ENCODE results near the gene DNLZ.

Gene DNLZ

DNA sequence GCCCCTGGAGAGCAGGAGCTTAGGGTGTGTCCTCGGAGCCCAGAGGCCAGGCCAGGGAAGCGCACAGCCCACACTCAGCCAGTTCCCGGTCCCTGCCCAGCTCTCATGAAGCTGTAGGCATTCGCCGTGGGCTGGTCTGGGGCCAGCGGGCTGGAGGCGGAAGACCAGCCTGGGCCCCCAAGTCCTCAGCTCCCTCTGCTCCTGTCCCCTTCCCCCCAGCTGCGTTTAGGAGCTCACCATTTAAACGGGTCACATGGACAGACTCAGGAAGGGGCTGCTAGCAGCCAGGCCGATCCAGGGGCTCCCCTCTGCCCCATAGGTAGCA is 17.4 kb downstream of the DNLZ start:
- TF ChIP-seq POLR2A (IDR thresholded peaks at IDR 0.05; ENCODE audit: extremely low read depth, insufficient read length) (no peak), MYC (IDR thresholded peaks at IDR 0.05; ENCODE audit: low read depth, low read length) (no peak)
- TF ChIP-seq, protein P1, sequence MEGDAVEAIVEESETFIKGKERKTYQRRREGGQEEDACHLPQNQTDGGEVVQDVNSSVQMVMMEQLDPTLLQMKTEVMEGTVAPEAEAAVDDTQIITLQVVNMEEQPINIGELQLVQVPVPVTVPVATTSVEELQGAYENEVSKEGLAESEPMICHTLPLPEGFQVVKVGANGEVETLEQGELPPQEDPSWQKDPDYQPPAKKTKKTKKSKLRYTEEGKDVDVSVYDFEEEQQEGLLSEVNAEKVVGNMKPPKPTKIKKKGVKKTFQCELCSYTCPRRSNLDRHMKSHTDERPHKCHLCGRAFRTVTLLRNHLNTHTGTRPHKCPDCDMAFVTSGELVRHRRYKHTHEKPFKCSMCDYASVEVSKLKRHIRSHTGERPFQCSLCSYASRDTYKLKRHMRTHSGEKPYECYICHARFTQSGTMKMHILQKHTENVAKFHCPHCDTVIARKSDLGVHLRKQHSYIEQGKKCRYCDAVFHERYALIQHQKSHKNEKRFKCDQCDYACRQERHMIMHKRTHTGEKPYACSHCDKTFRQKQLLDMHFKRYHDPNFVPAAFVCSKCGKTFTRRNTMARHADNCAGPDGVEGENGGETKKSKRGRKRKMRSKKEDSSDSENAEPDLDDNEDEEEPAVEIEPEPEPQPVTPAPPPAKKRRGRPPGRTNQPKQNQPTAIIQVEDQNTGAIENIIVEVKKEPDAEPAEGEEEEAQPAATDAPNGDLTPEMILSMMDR (IDR thresholded peaks at IDR 0.05; ENCODE audit: low read depth, low read length) = no peak
- TF ChIP-seq, protein P2, sequence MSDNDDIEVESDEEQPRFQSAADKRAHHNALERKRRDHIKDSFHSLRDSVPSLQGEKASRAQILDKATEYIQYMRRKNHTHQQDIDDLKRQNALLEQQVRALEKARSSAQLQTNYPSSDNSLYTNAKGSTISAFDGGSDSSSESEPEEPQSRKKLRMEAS (IDR thresholded peaks at IDR 0.05; ENCODE audit: low read depth, low read length) = no peak
- H3K4me3 ChIP-seq (ENCODE audit: low read depth, low read length) = no peak overlapping the region
- DNase-seq (ENCODE audit: low read depth) = no peak

DNA sequence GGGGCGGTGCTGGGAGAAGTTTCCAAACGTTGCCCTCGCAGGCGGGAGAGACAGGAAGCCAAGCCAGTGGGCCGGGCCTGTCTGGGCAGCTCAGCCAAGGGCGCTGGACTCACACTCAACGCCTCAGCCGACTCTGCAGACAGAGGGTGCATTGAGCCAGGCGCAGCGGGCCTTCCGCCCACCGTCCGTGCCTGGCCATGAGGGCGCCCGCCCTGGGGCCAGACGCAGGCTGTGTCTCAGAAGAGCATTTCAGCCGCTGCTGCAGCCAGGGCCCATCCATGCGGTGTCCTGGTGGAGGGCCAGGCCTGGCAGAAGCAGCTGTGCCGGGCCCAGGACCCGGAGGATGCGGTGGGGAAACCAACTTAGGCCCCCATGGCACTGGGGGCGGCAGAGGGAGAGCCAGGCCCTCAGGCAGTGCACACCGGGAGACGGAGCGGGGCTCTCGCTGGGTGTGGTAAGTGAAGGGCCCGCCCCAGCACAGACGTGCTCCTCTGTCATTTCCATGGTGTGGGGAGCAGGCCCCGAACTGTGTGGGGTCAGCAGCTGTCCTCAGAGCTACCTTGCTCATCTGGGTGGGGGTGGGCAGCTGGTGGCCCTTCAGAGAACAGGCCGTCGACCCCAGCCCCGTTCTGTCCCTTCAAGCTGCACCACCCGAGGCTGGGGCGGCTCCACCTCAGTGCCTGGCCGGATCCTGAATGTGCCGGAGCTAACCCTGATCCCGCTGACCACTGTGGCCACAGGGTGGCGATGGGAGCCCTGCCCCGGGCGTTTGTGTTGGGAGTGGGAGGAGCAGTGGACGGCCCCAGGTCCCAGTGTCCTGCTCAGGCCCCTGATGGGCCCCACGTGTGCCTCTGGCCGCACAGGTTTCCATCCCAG is 18.0 kb downstream of the DNLZ start:
- H3K4me3 ChIP-seq (ENCODE audit: low read depth, low read length) = no peak overlapping the region
- TF ChIP-seq, protein P2 (IDR thresholded peaks at IDR 0.05; ENCODE audit: low read depth, low read length) = no peak
- TF ChIP-seq, protein P1 (IDR thresholded peaks at IDR 0.05; ENCODE audit: low read depth, low read length) = peak; percentile 6
- DNase-seq (ENCODE audit: low read depth) = no peak

DNA sequence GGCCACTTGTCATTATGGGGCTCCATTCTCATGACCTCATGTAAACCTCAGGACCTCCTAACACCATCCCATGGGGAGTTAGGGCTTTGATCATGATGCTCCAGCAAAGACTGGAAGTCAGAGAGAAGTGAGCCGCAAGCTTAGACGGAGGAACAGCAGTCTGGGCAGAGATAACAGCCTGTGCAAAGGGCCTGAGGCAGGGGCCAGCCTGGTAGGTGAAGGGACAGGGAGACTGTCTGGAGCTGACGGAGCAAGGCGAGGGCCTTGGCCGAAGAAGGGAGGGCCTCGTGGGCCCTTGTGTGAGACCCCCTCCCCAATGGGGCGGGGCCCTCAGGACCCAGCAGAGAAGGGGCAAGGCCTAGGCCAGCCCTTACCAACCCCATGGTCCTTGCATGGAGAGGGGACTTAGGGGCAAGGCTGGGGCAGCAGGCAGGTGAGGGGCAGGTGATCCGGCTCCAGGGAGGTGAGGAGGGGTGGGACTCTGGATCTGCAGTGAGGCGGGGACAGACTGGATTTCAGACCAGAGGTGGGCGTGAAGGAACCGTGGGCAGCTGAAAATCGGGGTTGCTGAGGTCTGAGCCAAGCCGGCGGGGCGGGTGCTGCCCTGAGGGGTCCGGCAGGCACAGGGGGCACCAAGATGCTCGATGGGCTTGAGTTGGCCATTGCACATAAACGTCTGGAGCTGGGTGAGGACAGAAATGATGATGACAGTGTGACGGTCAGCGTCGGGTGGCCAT is 18.8 kb downstream of the DNLZ start:
- H3K4me3 ChIP-seq (ENCODE audit: low read depth, low read length) = no peak overlapping the region
- TF ChIP-seq MYC (IDR thresholded peaks at IDR 0.05; ENCODE audit: low read depth, low read length) (no peak), POLR2A (IDR thresholded peaks at IDR 0.05; ENCODE audit: extremely low read depth, insufficient read length) (no peak)
- TF ChIP-seq, protein P2 (IDR thresholded peaks at IDR 0.05; ENCODE audit: low read depth, low read length) = no peak
- TF ChIP-seq, protein P1 (IDR thresholded peaks at IDR 0.05; ENCODE audit: low read depth, low read length) = no peak
- DNase-seq (ENCODE audit: low read depth) = no peak

DNA sequence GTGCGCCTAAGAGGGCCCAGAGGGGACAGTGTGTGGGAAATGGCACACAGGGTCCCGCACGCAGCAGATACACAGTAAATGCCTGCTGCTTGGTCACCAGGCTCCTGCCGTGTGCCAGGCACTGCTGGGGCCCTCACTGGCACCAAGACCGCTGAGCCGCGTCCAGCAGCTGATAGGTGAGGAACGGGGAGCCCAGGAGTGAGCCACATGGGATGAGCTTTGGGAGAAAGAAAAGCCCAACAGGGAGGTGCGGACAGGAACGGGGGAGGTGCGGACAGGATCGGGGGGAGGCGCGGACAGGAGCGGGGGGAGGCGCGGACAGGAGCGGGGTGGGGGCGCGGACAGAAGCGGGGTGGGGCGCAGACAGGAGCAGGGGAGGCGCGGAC is 19.7 kb downstream of the DNLZ start:
- H3K4me3 ChIP-seq (ENCODE audit: low read depth, low read length) = no peak overlapping the region
- TF ChIP-seq, protein P2 (IDR thresholded peaks at IDR 0.05; ENCODE audit: low read depth, low read length) = no peak
- TF ChIP-seq, protein P1 (IDR thresholded peaks at IDR 0.05; ENCODE audit: low read depth, low read length) = no peak
- no peak for TF ChIP-seq MYC (IDR thresholded peaks at IDR 0.05; ENCODE audit: low read depth, low read length)
- TF ChIP-seq POLR2A (IDR thresholded peaks at IDR 0.05; ENCODE audit: extremely low read depth, insufficient read length) = no peak
- DNase-seq (ENCODE audit: low read depth) = no peak

DNA sequence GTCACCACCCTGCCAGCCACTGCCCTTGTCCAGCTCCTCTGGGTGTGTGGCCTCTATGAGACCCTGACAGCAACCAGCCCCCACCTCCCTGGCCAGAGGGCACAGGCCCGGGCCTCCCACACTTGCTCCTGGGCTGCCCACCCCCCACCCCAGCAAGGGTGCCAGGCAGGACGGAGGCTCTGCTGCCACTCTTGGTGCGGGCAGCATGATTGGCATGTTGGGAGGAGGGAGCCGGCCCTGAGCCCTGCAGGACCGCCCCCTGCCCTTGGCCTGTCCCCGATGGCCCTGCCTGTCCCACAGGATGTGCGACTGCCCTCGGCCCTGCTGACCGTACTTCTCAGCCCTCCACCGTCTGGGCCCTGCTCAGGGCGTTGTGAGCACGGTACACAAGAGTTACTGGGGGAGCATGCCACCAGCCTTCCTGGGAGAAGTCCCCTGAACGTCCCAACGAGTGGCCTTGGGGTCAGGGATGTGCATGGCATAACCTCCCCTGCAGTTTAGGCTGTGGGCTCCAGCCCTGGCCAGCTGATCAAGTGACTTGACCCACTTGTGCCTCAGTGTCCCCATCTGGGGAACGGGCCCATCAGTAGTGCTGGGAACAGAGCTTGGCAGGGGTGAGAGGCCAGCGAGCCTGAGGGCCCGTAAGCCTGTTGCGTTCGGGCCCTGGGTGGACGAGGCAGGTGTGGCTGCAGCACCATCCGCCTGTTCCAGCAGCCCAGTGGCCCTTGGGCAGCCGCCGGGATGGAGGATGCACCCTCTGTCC is 20.2 kb downstream of the DNLZ start:
- DNase-seq (ENCODE audit: low read depth) = no peak
- H3K4me3 ChIP-seq (ENCODE audit: low read depth, low read length) = no peak overlapping the region
- TF ChIP-seq POLR2A (IDR thresholded peaks at IDR 0.05; ENCODE audit: extremely low read depth, insufficient read length) (no peak), MYC (IDR thresholded peaks at IDR 0.05; ENCODE audit: low read depth, low read length) (no peak)
- TF ChIP-seq, protein P1 (IDR thresholded peaks at IDR 0.05; ENCODE audit: low read depth, low read length) = no peak
- TF ChIP-seq, protein P2 (IDR thresholded peaks at IDR 0.05; ENCODE audit: low read depth, low read length) = no peak
